Activated T-helper 9 cell treated with anti-CD3 and anti-CD28 coated beads, Interleukin-2, amount 50 U/mL, for 16 hours (primary cell): ENCODE measurements around the gene BABAM1.

Source experiments
- DNase-seq: peaks from one replicate; pipeline ENCODE4 v3.0.0-alpha.2; 2020; ENCODE audit warnings: low read depth

Gene BABAM1

DNA sequence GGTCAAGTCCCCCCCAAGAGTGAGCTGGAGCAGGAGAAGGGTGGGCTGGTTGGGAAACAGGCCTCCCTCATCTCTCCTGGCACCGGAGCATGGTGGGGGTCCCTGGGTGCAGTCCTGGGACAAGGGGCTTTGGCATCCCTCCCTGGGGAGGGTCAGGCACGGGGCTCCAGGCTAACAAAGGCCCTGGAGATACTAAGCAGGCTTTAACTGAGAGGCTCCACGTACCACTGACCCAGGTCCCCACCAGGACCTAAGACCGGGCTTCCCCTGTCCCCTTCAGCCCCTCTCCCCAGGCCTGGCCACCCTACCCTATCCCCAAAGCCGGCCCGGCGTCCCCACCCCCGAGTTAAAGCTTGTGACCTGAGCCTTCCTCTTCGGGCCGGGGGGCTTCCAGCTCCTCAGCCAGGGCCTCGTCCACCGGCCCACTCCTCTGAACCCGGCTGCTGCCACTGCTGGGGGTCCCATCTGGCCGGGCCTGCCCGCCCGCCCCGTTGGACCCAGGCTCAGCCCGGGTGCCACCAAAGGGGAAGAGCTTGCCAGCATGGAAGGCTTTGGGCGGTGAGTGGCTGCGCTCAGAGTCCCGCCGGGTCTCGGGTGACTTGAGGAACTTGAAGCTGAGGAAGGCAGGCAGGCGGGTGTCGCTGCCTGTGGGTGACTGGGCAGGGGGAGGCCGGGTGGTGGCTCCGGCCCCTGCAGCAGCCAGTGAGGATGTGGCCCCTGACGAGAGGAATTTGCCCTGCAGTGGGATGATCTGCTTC, 57.3 kb downstream of the BABAM1 start:
- no peak for DNase-seq

DNA sequence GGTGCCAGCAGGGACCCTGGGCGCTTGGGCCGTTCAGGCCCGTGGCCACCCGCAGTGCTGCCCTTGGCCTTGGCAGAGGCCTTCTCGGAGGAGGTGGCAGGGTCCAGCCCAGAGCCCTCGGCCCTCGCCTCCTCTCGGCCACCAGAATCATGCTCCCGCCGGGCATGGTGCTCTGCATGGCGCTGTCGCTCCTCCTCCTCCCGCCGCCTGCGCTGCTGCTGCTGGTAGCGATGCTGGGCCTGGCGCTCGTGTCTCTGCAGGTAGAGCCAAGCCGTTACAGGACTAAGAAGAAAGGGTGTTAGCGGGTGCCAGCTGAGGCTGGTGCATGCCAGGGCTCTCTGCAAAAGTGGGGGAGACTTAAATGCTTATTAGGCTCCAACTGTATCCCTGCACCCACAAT, 57.9 kb downstream of the BABAM1 start:
- DNase-seq = no peak

DNA sequence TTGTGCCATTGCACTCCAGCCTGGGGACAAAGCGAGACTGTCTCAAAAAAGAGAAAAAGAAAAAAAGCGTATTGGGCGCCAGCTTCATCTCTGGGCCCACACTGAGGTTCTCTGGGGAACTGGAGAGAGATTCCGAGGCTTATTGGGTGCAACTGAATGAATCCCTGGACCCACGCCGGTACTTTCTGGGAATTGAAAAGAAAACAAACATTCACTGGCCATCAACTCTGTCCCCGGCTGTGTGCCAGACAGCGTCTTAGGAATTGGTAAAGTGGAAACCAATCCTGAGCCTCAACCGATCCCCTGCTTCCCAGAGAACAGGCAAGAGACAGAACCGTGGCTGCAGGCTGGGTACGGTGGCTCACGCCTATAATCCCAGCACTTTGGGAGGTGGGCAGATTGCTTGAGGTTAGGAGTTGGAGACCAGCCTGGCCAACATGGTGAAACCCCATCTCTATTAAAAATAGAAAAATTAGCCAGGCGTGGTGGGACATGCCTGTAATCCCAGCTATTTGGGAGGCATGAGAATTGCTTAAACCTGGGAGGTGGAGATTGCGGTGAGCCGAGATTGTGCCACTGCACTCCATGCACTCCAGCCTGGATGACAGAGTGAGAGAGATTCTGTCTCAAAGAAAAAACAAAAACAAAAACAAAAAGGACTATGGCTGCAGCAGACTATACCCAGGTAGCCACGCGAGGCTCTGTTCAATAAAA, 58.8 kb downstream of the BABAM1 start:
- DNase-seq = no peak

DNA sequence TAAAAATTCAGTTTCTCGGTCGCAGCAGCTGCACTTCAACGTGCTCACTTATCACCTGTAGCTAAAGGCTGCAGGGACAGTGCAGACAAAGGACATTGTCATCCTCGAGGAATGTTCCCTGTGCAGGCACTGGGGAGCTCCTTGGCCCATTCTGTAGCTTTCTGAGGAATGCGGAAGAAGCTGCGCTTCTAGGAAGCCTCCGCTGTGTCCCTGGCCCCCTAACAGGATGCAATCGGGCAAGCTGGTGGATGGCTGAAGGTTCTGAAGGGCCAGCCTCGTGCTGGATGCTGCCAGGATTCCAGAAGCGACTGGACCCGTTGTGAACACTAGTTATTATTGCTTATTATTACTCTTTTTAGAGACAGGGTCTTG, 59.3 kb downstream of the BABAM1 start:
- DNase-seq = no peak

DNA sequence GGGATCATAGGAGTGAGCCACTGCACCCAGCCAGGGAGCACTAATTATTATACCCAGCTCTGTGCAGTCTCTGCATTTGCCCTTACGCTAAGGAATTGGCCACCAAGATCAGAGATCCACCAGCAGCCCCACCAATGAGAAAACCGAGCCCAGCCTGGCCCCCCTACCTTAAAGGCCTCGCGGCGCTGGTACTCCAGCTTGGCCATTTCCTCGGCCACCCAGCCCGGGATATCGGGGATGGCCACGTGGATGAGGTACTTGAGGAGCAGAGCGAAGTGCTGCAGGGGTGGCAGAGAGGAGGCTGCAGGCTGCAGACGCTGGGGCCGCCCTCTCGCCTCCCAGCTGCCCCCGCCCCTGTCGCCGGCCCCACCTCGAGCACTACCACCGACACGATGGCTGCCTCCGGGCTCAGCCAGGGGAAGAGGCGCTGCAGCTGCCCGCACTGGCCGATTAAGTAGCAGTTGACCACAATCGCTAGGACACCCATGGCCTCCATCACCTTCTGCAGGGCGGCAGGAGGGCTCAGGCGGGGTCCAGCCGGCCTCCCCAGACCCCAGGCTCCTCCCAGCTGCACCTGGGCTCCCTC, 59.9 kb downstream of the BABAM1 start:
- DNase-seq = no peak

DNA sequence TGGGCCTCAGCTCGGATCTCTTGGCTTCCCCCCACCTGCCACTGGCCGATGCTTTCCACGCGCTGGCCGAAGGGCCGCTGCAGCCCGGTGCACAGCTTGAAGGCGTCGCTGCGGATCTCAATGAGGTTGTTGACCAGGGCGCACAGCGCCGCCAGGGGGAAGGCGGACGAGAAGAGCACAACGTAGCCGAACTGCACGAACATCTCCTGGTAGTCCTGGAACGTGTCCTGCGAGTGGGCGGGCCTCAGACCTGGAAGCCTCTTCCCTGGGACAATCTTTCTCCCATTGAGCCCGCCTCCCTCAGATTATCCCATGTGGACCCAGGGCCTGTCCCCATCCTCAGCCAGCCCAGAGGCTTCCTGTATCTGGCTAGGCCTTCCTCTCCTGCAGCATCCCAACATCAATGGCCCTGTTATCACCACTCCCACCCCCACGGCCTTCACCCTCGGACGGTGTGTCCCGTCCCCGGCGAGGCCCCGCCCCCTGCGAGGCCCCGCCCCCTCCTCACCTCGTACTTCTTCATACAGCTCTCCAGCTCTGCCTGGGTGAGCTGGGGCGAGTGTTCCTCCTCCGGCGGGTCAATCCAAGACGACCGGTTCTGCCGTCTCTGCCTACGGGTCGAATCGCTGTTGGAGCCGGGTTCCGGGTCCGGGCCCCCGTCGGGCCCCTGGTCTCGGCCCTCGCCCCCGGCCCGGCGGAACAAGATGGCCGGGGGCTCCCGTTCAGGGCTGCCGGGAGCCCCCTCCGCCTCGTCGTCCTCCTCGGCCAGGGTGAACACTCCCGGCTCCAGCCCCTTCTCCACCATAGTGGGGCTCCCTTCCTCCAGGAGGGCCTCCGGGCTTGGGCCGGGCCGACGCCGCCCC, 60.6 kb downstream of the BABAM1 start:
- DNase-seq = peak; percentile 52
